ENCODE results near the gene PKD1L1. TPM values are rescaled to one million over a fixed set of nuclear protein-coding genes. Genes with fewer than 3 reads are reported as not detected.
A peak's percentile ranks its signal among the peaks of the same experiment; 100 is the strongest.
"Not testable (repeated sequence)": the region's sequence is repeated elsewhere in the genome, so short reads cannot be mapped to it uniquely, and the experiment has no call there.

Gene PKD1L1
- total and polyA plus RNA-seq, 11 donors = 1.1 to 3.7 (median 2.3) TPM

DNA sequence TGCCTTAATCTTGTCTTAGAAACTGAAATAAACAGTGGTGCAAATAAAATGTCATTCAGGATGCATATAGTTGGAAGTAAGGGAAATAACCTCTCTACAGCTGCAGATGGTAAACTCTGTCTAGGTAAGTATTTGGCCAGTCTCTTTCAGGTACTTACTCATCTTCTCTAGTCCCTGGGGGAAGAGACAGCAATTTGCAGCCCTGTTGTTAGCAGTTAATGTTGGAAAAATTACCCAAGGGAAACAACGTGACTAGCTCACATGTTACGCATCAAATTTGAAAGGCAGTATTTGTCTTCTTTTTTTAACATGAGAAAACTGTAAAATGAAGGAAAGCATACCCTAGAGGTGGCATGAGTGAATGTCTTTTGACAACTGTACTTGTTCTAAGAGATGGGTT, 34.3 kb upstream of the PKD1L1 start:
- Histone ChIP-seq H3K27me3 (no peaks in the 10 kb centered on the region), H3K36me3 (peaks cover 0 to 8% (median 7%) of the 10 kb centered on the region in 9 donors), H3K9me3 (no peaks in the 10 kb centered on the region), H3K4me1 (peaks cover 3 to 13% (median 10%) of the 10 kb centered on the region in 12 donors), H3K4me3 (no peak overlapping the region), H3K27ac (no peak overlapping the region)
- DNase-seq (no peak), ATAC-seq (no peak)
- WGBS, 4 donors = 45 to 55% (median 49%) methylated on average over 2 of the region's 2 CpGs
- intact Hi-C loops (cut with DNase I) = no loop called here
- TF ChIP-seq, protein P1, sequence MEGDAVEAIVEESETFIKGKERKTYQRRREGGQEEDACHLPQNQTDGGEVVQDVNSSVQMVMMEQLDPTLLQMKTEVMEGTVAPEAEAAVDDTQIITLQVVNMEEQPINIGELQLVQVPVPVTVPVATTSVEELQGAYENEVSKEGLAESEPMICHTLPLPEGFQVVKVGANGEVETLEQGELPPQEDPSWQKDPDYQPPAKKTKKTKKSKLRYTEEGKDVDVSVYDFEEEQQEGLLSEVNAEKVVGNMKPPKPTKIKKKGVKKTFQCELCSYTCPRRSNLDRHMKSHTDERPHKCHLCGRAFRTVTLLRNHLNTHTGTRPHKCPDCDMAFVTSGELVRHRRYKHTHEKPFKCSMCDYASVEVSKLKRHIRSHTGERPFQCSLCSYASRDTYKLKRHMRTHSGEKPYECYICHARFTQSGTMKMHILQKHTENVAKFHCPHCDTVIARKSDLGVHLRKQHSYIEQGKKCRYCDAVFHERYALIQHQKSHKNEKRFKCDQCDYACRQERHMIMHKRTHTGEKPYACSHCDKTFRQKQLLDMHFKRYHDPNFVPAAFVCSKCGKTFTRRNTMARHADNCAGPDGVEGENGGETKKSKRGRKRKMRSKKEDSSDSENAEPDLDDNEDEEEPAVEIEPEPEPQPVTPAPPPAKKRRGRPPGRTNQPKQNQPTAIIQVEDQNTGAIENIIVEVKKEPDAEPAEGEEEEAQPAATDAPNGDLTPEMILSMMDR (IDR thresholded peaks at IDR 0.05) = no peak
- TF ChIP-seq POLR2A (IDR thresholded peaks at IDR 0.05) = no peak

DNA sequence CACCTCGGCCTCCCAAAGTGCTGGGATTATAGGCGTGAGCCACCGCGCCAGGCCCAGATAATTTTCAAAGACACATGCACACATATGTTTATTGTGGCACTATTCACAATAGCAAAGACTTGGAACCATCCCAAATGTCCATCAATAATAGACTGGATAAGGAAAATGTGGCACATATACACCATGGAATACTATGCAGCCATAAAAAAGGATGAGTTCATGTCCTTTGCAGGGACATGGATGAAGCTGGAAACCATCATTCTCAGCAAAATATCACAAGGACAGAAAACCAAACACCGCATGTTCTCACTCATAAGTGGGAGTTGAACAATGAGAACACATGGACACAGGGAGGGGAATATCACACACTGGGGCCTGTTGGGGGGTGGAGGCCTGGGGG, 32.4 kb upstream of the PKD1L1 start:
- peaks cover 3 to 20% (median 11%) of the 10 kb centered on the region in 12 donors for H3K4me1 ChIP-seq
- H3K27me3 ChIP-seq; H3K4me3 ChIP-seq; H3K27ac ChIP-seq; intact Hi-C loops (cut with DNase I); H3K9me3 ChIP-seq; ATAC-seq; DNase-seq: not testable (repeated sequence)
- peaks cover 0 to 28% (median 26%) of the 10 kb centered on the region in 9 donors for H3K36me3 ChIP-seq
- 95 to 99% (median 98%) methylated on average over 4 to 5 of the region's 5 CpGs for WGBS, 4 donors

DNA sequence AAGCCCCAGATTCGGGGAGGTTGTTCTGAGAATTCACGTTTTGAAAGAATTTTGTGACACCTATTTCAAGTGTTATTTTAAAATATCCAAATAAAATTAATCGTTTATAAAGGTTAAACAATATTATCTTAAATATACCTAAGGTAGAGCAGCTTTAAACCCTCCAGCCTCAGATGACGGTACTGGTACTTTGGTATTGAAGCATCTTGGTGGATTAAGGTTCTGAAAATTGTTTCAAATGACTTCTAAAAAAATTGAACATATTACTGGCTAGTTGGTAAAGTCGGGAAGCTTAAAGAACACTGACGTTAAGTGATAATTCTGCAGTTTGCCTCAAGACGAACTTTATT, 31.5 kb upstream of the PKD1L1 start:
- ATAC-seq = no peak
- H3K4me1 ChIP-seq = peaks cover 3 to 20% (median 11%) of the 10 kb centered on the region in 12 donors
- 34 to 40% (median 36%) methylated on average over 7 of the region's 7 CpGs for WGBS, 4 donors

DNA sequence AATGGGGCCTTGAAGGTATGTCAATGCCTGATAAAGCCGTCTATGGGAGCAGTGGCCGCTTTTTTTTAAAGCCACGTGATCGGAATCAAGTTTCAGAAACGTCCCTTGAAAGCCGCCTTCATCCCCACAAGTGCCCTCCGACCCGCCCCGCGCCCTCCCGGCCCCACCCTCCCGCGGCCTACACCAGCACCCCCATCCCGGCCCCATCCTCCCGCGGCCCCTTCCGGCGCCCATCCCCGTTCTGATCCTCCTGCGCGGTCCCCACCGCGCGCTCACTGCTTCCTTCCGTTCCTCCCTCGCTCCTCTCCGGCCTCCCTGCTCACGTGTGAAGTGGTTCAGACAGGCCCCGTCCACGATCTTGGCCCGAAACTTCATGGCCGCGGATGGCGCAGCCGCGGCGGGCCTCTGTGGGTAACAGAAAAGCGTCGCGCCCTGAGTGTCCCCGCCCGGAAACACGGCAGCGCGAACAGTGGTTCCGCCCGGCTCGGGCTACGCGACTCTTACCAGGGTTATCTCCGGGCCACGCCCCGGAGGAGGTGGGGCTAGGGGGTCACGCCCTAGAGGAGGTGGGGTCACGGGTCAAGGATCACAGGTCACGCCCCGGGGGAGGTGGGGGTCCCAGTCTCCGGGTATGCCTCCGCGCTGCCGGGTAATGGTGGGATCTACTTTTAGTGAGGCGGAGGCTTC, 31.0 kb upstream of the PKD1L1 start, which contains the start of gene HUS1:
HUS1 (minus strand) TSS at position 471 of the 687 bp plus-strand sequence; CDS start at position 375, 96 bp downstream.
- H3K9me3 ChIP-seq = no peaks in the 10 kb centered on the region
- ATAC-seq (peak; percentile 97 to 100 (median 99)), DNase-seq (peak; percentile 88 to 96 (median 95))
- H3K36me3 ChIP-seq = peaks cover 0 to 41% (median 39%) of the 10 kb centered on the region in 9 donors
- peak within 1 kb of the TSS; percentile 67 to 90 (median 86) for H3K27ac ChIP-seq
- no peaks in the 10 kb centered on the region for H3K27me3 ChIP-seq
- WGBS, 4 donors = 2% methylated on average over 60 to 62 of the region's 62 CpGs
- TF ChIP-seq POLR2A (IDR thresholded peaks at IDR 0.05) = peak in 1 of 2 donors; percentile 77
- TF ChIP-seq, protein P1 (IDR thresholded peaks at IDR 0.05) = peak in 1 of 12 donors; percentile 21
- H3K4me3 ChIP-seq = peak within 1 kb of the TSS; percentile 61 to 90 (median 70)
- peaks cover 3 to 20% (median 12%) of the 10 kb centered on the region in 12 donors for H3K4me1 ChIP-seq
- intact Hi-C loops (cut with DNase I) = loop anchor here in 4 of 10 donors (5.0 kb wide), 3 partner anchors 37 to 113 kb away; partner anchors contain the start of gene UPP1 (in 2 of the 4)

More for the DNA sequence above, 31.5 kb upstream of the PKD1L1 start:
- H3K27me3 ChIP-seq = no peaks in the 10 kb centered on the region
- DNase-seq = no peak
- peaks cover 0 to 36% (median 34%) of the 10 kb centered on the region in 9 donors for H3K36me3 ChIP-seq
- intact Hi-C loops (cut with DNase I) = loop anchor here in 4 of 10 donors (5.0 kb wide), 3 partner anchors 38 to 112 kb away; partner anchors contain the start of gene UPP1 (in 2 of the 4)
- no peaks in the 10 kb centered on the region for H3K9me3 ChIP-seq
- H3K4me3 ChIP-seq = peak overlapping the region; percentile 61 to 90 (median 70)
- peak overlapping the region; percentile 67 to 90 (median 86) for H3K27ac ChIP-seq
- TF ChIP-seq POLR2A (IDR thresholded peaks at IDR 0.05) = no peak

DNA sequence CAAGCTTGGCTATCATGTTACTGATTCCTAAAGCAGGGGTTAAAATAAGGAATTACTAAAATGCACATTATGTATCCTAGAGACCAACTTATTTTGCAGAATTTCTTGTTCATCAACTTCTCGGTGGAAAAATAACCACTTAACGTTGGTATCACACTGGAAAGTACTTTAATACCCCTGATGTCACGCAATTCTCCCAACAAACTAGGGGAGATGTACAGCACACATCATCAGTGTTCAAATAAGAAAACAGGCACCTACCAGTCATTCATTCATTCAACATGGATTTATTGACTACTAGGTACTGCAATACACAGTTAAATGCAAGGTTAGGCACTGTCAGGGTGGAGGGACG, 30.5 kb upstream of the PKD1L1 start:
- 1 to 6% (median 4%) methylated on average over 4 of the region's 4 CpGs for WGBS, 4 donors
- H3K9me3 ChIP-seq = no peaks in the 10 kb centered on the region
- H3K36me3 ChIP-seq = peaks cover 0 to 47% (median 45%) of the 10 kb centered on the region in 9 donors
- no peaks in the 10 kb centered on the region for H3K27me3 ChIP-seq
- H3K4me1 ChIP-seq = peaks cover 3 to 20% (median 12%) of the 10 kb centered on the region in 12 donors
- peak overlapping the region; percentile 61 to 90 (median 70) for H3K4me3 ChIP-seq
- intact Hi-C loops (cut with DNase I) = loop anchor here in 4 of 10 donors (5.0 kb wide), 3 partner anchors 36 to 114 kb away; partner anchors contain the start of gene UPP1 (in 2 of the 4)
- ATAC-seq = no peak
- peak overlapping the region; percentile 67 to 90 (median 86) for H3K27ac ChIP-seq
- TF ChIP-seq, protein P1 (IDR thresholded peaks at IDR 0.05) = no peak
- TF ChIP-seq POLR2A (IDR thresholded peaks at IDR 0.05) = no peak
- DNase-seq = no peak

All from heart left ventricle (tissue), 16 donors.